ENCODE results near the gene TMEM17. TPM values are rescaled to one million over a fixed set of nuclear protein-coding genes. Genes with fewer than 3 reads are reported as not detected.

TMEM17 gene
- total RNA-seq, 1 experiment from 2014 or later, result 3.2 TPM

DNA sequence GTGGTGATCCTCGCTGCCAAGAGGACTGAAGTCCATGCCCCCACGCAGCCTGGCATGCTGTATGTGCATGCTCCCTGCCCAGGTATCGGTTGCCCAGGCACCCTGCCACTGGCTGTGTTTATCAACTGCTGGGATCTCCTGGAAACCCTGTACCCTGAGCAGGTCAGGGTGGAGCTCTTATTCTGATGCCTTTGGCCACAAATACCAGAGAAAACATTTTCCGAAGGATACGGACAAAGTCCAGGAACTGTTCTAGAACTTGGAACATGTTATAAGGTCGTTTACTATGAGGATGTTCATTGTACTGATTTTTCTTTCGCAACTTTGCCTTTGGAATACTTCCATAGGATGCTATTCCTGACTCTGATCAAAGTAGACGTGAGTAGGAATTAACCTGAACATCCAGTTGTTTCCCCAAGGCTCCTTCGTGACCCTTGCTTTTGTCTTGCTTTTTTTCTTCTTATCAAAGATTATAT lies 55.2 kb downstream of the TMEM17 start:
- ATAC-seq (no peak), DNase-seq (ENCODE audit: low read depth, low spot score) (no peak)
- H3K27me3 ChIP-seq (ENCODE audit: insufficient read depth, low read length), result no peaks in the 10 kb centered on the region
- TF ChIP-seq ZNF274 (IDR thresholded peaks at IDR 0.05; ENCODE audit: low read depth, low read length) (no peak), SP1 (IDR thresholded peaks at IDR 0.05; ENCODE audit: low read depth) (no peak), ZBTB33 (IDR thresholded peaks at IDR 0.05; ENCODE audit: extremely low read depth, insufficient replicate concordance, low read length) (no peak), EGR1 (IDR thresholded peaks at IDR 0.05; ENCODE audit: low read depth) (no peak)
- no peak overlapping the region for H3K27ac ChIP-seq (ENCODE audit: low read depth, low read length)
- H3K9ac ChIP-seq (ENCODE audit: low read length), result no peak overlapping the region
- H3K4me1 ChIP-seq (ENCODE audit: control insufficient read depth in 1 of 2, insufficient read depth in 2 of 2, low read length in 2 of 2), result peaks cover 4 to 14% of the 10 kb centered on the region in 2 experiments; a peak in 3 of 4 replicates
- H3K4me3 ChIP-seq (replicated peaks in 1 of 2; ENCODE audit: low read depth in 1 of 2, low read length in 2 of 2), result no peak overlapping the region
- intact Hi-C loops (cut with micrococcal nuclease), result loop anchor here (10.0 kb wide), 2 partner anchors 734 to 1034 kb away; no protein-coding TSS in a partner anchor
- ChIA-PET CTCF (no interaction called here), POLR2A (no interaction called here), RAD21 (ENCODE audit: low non-redundant PET in 1 of 2, low total read pairs in 2 of 2, uncharacterized antibody in 2 of 2, unreplicated experiment in 2 of 2) (no interaction called here)
- H3K4me2 ChIP-seq (ENCODE audit: low read length), result no peak overlapping the region
- no peaks in the 10 kb centered on the region; the same call in 1 of the 2 replicates for H3K9me2 ChIP-seq (ENCODE audit: insufficient read depth)
- H2AFZ ChIP-seq (ENCODE audit: low read depth, low read length, poor library complexity, severe bottlenecking), result no peak overlapping the region
- H3K36me3 ChIP-seq (ENCODE audit: control insufficient read depth in 1 of 2, insufficient read depth in 2 of 2, low read length in 2 of 2), result no peaks in the 10 kb centered on the region
- H3K9me3 ChIP-seq (ENCODE audit: control insufficient read depth in 1 of 2, insufficient read depth in 1 of 2, low read depth in 1 of 2, low read length in 2 of 2), result no peaks in the 10 kb centered on the region
- no peaks in the 10 kb centered on the region for H3K79me2 ChIP-seq (ENCODE audit: insufficient read depth, low read length)
- BruUV-seq (replicated peaks), result no TSS peak
- no peaks in the 10 kb centered on the region for H4K20me1 ChIP-seq (ENCODE audit: insufficient read depth)

Other genes starting within 250 kb of the TMEM17 start
- gene EHBP1, start 199.5 kb upstream of the TMEM17 start, total RNA-seq (2021; ENCODE audit: unreplicated experiment), result 89.9 TPM